Memory B cell (primary cell): ENCODE measurements around the gene ADAMTS14.

Experiments
- ATAC-seq: fragments of 150-1000 bp; cut with Tn5 transposase; 2 replicates; pipeline ENCODE4 v1.10.0; 2021; ENCODE audit warnings: low read depth, mild to moderate bottlenecking, moderate library complexity
- DNase-seq, 2 donors: peaks; one replicate each; pipeline ENCODE4 v3.0.0; 2022; ENCODE audit warnings: low spot score in 2 of 2
- H3K27ac Mint-ChIP-seq: one replicate; pipeline ENCODE4 v1.8.0; 2022; ENCODE audit warnings: mild to moderate bottlenecking, moderate library complexity, mixed read lengths
- H3K27me3 Mint-ChIP-seq: one replicate; pipeline ENCODE4 v1.8.0; 2022; ENCODE audit warnings: mixed read lengths
- H3K36me3 Mint-ChIP-seq: one replicate; pipeline ENCODE4 v1.8.0; 2022; ENCODE audit warnings: mild to moderate bottlenecking, mixed read lengths
- H3K4me1 Mint-ChIP-seq: one replicate; pipeline ENCODE4 v1.8.0; 2022; ENCODE audit warnings: mixed read lengths
- H3K4me3 Mint-ChIP-seq: one replicate; pipeline ENCODE4 v1.8.0; 2022; ENCODE audit warnings: mild to moderate bottlenecking, moderate library complexity, mixed read lengths
- H3K9me3 Mint-ChIP-seq: one replicate; pipeline ENCODE4 v1.8.0; 2022; ENCODE audit warnings: mixed read lengths

Gene ADAMTS14

GRCh38 chr10:70749756-70750155, 77.5 kb downstream of the ADAMTS14 start:
- Mint-ChIP-seq H3K4me3 (no peak overlapping the region), H3K27me3 (peaks cover 6% of the 10 kb centered on the region), H3K4me1 (no peaks in the 10 kb centered on the region), H3K36me3 (no peaks in the 10 kb centered on the region), H3K27ac (no peak overlapping the region), H3K9me3 (no peaks in the 10 kb centered on the region)
- no peak for DNase-seq
- ATAC-seq, result no peak

GRCh38 chr10:70750156-70750703, 77.9 kb downstream of the ADAMTS14 start:
- Mint-ChIP-seq H3K36me3 (no peaks in the 10 kb centered on the region), H3K4me3 (no peak overlapping the region), H3K4me1 (no peaks in the 10 kb centered on the region), H3K9me3 (no peaks in the 10 kb centered on the region), H3K27me3 (peaks cover 7% of the 10 kb centered on the region), H3K27ac (no peak overlapping the region)
- no peak for DNase-seq
- no peak for ATAC-seq

GRCh38 chr10:70751356-70751755, 79.0 kb downstream of the ADAMTS14 start:
- no peak for DNase-seq
- no peak overlapping the region for H3K4me3 Mint-ChIP-seq
- peaks cover 9% of the 10 kb centered on the region for H3K27me3 Mint-ChIP-seq
- no peaks in the 10 kb centered on the region for H3K9me3 Mint-ChIP-seq
- no peak overlapping the region for H3K27ac Mint-ChIP-seq
- no peaks in the 10 kb centered on the region for H3K4me1 Mint-ChIP-seq
- H3K36me3 Mint-ChIP-seq, result no peaks in the 10 kb centered on the region
- no peak for ATAC-seq

GRCh38 chr10:70751991-70752390, 79.7 kb downstream of the ADAMTS14 start:
- H3K4me1 Mint-ChIP-seq, result no peaks in the 10 kb centered on the region
- no peak for ATAC-seq
- no peak overlapping the region for H3K4me3 Mint-ChIP-seq
- no peak for DNase-seq
- no peaks in the 10 kb centered on the region for H3K36me3 Mint-ChIP-seq
- no peaks in the 10 kb centered on the region for H3K9me3 Mint-ChIP-seq
- peaks cover 9% of the 10 kb centered on the region for H3K27me3 Mint-ChIP-seq
- H3K27ac Mint-ChIP-seq, result no peak overlapping the region

GRCh38 chr10:70752571-70752970, 80.3 kb downstream of the ADAMTS14 start:
- no peaks in the 10 kb centered on the region for H3K9me3 Mint-ChIP-seq
- ATAC-seq (no peak), DNase-seq (no peak)
- no peak overlapping the region for H3K27ac Mint-ChIP-seq
- H3K36me3 Mint-ChIP-seq, result no peaks in the 10 kb centered on the region
- peaks cover 9% of the 10 kb centered on the region for H3K27me3 Mint-ChIP-seq
- no peak overlapping the region for H3K4me3 Mint-ChIP-seq
- H3K4me1 Mint-ChIP-seq, result no peaks in the 10 kb centered on the region

GRCh38 chr10:70753026-70753663, 80.8 kb downstream of the ADAMTS14 start:
- H3K9me3 Mint-ChIP-seq, result no peaks in the 10 kb centered on the region
- DNase-seq (no peak), ATAC-seq (no peak)
- H3K27ac Mint-ChIP-seq, result no peak overlapping the region
- peaks cover 9% of the 10 kb centered on the region for H3K27me3 Mint-ChIP-seq
- no peaks in the 10 kb centered on the region for H3K36me3 Mint-ChIP-seq
- H3K4me1 Mint-ChIP-seq, result no peaks in the 10 kb centered on the region
- H3K4me3 Mint-ChIP-seq, result no peak overlapping the region

GRCh38 chr10:70753841-70754621, 81.7 kb downstream of the ADAMTS14 start:
- DNase-seq (no peak), ATAC-seq (no peak)
- Mint-ChIP-seq H3K4me3 (no peak overlapping the region), H3K36me3 (no peaks in the 10 kb centered on the region), H3K27me3 (peaks cover 9% of the 10 kb centered on the region), H3K4me1 (peaks cover 3% of the 10 kb centered on the region), H3K9me3 (no peaks in the 10 kb centered on the region), H3K27ac (no peak overlapping the region)

- H3K9me3 Mint-ChIP-seq, result no peaks in the 10 kb centered on the region
- no peak overlapping the region for H3K27ac Mint-ChIP-seq
- H3K36me3 Mint-ChIP-seq, result no peaks in the 10 kb centered on the region
- peaks cover 11% of the 10 kb centered on the region for H3K27me3 Mint-ChIP-seq
- DNase-seq (no peak), ATAC-seq (no peak)
- peaks cover 6% of the 10 kb centered on the region for H3K4me1 Mint-ChIP-seq
- no peak overlapping the region for H3K4me3 Mint-ChIP-seq
Measured at GRCh38 chr10:70756700-70757360, 84.5 kb downstream of the ADAMTS14 start.

GRCh38 chr10:70757856-70758255, 85.5 kb downstream of the ADAMTS14 start:
- H3K4me1 Mint-ChIP-seq, result peaks cover 6% of the 10 kb centered on the region
- H3K27me3 Mint-ChIP-seq, result peaks cover 11% of the 10 kb centered on the region
- no peak for DNase-seq
- no peaks in the 10 kb centered on the region for H3K36me3 Mint-ChIP-seq
- no peak for ATAC-seq
- H3K4me3 Mint-ChIP-seq, result no peak overlapping the region
- H3K27ac Mint-ChIP-seq, result no peak overlapping the region
- H3K9me3 Mint-ChIP-seq, result no peaks in the 10 kb centered on the region

- Mint-ChIP-seq H3K9me3 (no peaks in the 10 kb centered on the region), H3K27me3 (peaks cover 11% of the 10 kb centered on the region), H3K36me3 (no peaks in the 10 kb centered on the region), H3K27ac (no peak overlapping the region), H3K4me3 (no peak overlapping the region), H3K4me1 (peaks cover 6% of the 10 kb centered on the region)
- DNase-seq (peak; percentile 43 to 52), ATAC-seq (peak; percentile 42)
Measured at GRCh38 chr10:70758757-70759514, 86.6 kb downstream of the ADAMTS14 start.

- no peak overlapping the region for H3K27ac Mint-ChIP-seq
Measured at GRCh38 chr10:70759781-70760180, 87.5 kb downstream of the ADAMTS14 start.

GRCh38 chr10:70760271-70760787, 88.0 kb downstream of the ADAMTS14 start:
- Mint-ChIP-seq H3K27me3 (peaks cover 4% of the 10 kb centered on the region), H3K4me1 (peaks cover 6% of the 10 kb centered on the region), H3K27ac (no peak overlapping the region), H3K4me3 (no peak overlapping the region), H3K36me3 (no peaks in the 10 kb centered on the region), H3K9me3 (peaks cover 2% of the 10 kb centered on the region)
- ATAC-seq (no peak), DNase-seq (no peak)

More at GRCh38 chr10:70759781-70760180, 87.5 kb downstream of the ADAMTS14 start:
- ATAC-seq (no peak), DNase-seq (no peak)
- no peak overlapping the region for H3K4me3 Mint-ChIP-seq
- H3K36me3 Mint-ChIP-seq, result no peaks in the 10 kb centered on the region
- peaks cover 6% of the 10 kb centered on the region for H3K4me1 Mint-ChIP-seq
- peaks cover 5% of the 10 kb centered on the region for H3K27me3 Mint-ChIP-seq
- H3K9me3 Mint-ChIP-seq, result no peaks in the 10 kb centered on the region

GRCh38 chr10:70761031-70761601, 88.8 kb downstream of the ADAMTS14 start:
- peaks cover 6% of the 10 kb centered on the region for H3K4me1 Mint-ChIP-seq
- DNase-seq (no peak), ATAC-seq (no peak)
- no peak overlapping the region for H3K4me3 Mint-ChIP-seq
- peaks cover 3% of the 10 kb centered on the region for H3K27me3 Mint-ChIP-seq
- peaks cover 2% of the 10 kb centered on the region for H3K9me3 Mint-ChIP-seq
- H3K27ac Mint-ChIP-seq, result no peak overlapping the region
- H3K36me3 Mint-ChIP-seq, result no peaks in the 10 kb centered on the region
